Nephron (organoid): ENCODE results near the gene ITFG1.

ENCODE experiments used
- H3K27ac Mint-ChIP-seq, 3 experiments: 2 replicates each; pipeline ENCODE4 v1.8.0; 2020; ENCODE audit warnings: mixed read lengths in 3 of 3, mild to moderate bottlenecking in 2 of 3, moderate library complexity in 1 of 3
- H3K27me3 Mint-ChIP-seq: 2 replicates; pipeline ENCODE4 v1.8.0; 2021; ENCODE audit warnings: low read depth, mild to moderate bottlenecking, moderate library complexity, mixed read lengths
- H3K36me3 Mint-ChIP-seq: 2 replicates; pipeline ENCODE4 v1.8.0; 2020; ENCODE audit warnings: low read depth, mixed read lengths
- H3K4me1 Mint-ChIP-seq: 2 replicates; pipeline ENCODE4 v1.8.0; 2020; ENCODE audit warnings: mixed read lengths
- H3K4me3 Mint-ChIP-seq, 3 experiments: 2 replicates each; pipeline ENCODE4 v1.8.0; 2020; ENCODE audit warnings: mild to moderate bottlenecking in 3 of 3, mixed read lengths in 3 of 3, moderate library complexity in 2 of 3
- H3K9me3 Mint-ChIP-seq: 2 replicates; pipeline ENCODE4 v1.8.0; 2020; ENCODE audit warnings: mixed read lengths
- CTCF ChIP-seq, 3 experiments: fragments of 200-600 bp; sonication (generic); IDR thresholded peaks; one replicate each; pipeline ENCODE4 v1.5.0; 2021; ENCODE audit warnings: antibody characterized with exemption in 3 of 3; ENCODE audit not compliant: unreplicated experiment in 3 of 3

Gene ITFG1

GRCh38 chr16:47132308-47132707, 328.6 kb downstream of the ITFG1 start:
- H3K36me3 Mint-ChIP-seq, result peaks cover 11% of the 10 kb centered on the region
- H3K9me3 Mint-ChIP-seq, result no peaks in the 10 kb centered on the region
- no peak overlapping the region for H3K27ac Mint-ChIP-seq
- no peak for TF ChIP-seq CTCF (IDR thresholded peaks at IDR 0.05; ENCODE audit: unreplicated experiment in 3 of 3)
- H3K27me3 Mint-ChIP-seq, result no peaks in the 10 kb centered on the region
- H3K4me3 Mint-ChIP-seq, result no peak overlapping the region
- no peaks in the 10 kb centered on the region for H3K4me1 Mint-ChIP-seq

- peaks cover 12% of the 10 kb centered on the region for H3K36me3 Mint-ChIP-seq
- H3K4me1 Mint-ChIP-seq, result no peaks in the 10 kb centered on the region
- no peaks in the 10 kb centered on the region for H3K9me3 Mint-ChIP-seq
- no peaks in the 10 kb centered on the region for H3K27me3 Mint-ChIP-seq
- no peak overlapping the region for H3K4me3 Mint-ChIP-seq
- TF ChIP-seq CTCF (IDR thresholded peaks at IDR 0.05; ENCODE audit: unreplicated experiment in 3 of 3), result no peak
- H3K27ac Mint-ChIP-seq, result peak overlapping the region in 1 of 3 experiments; percentile 17
Observed at GRCh38 chr16:47129755-47130435, 331.0 kb downstream of the ITFG1 start.

DNA sequence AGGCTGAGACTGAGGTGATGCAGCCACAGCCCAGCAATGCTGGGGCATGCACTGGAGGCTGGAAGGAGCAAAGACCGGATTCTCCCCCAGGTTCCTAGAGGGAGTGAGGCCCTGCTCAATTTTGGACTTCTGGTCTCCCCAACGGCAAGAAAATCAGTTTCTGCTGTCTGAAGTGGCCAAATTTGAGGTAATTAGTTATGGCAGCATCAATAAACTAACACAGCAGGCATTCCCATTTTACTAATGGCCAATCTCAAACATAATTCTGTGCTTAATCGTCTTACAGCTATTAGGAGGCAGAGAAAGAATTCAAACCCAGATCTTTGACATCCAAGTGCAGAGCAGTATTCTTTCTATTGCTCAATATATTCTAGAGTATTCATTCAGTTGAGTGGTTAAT, 333.3 kb downstream of the ITFG1 start:
- no peaks in the 10 kb centered on the region for H3K4me1 Mint-ChIP-seq
- TF ChIP-seq CTCF (IDR thresholded peaks at IDR 0.05; ENCODE audit: unreplicated experiment in 3 of 3), result no peak
- H3K9me3 Mint-ChIP-seq, result no peaks in the 10 kb centered on the region
- H3K4me3 Mint-ChIP-seq, result no peak overlapping the region
- H3K36me3 Mint-ChIP-seq, result peaks cover 12% of the 10 kb centered on the region
- H3K27ac Mint-ChIP-seq, result no peak overlapping the region
- H3K27me3 Mint-ChIP-seq, result no peaks in the 10 kb centered on the region

GRCh38 chr16:47125757-47126156, 335.1 kb downstream of the ITFG1 start:
- Mint-ChIP-seq H3K9me3 (no peaks in the 10 kb centered on the region), H3K4me1 (no peaks in the 10 kb centered on the region), H3K27ac (no peak overlapping the region), H3K36me3 (peaks cover 11% of the 10 kb centered on the region), H3K27me3 (no peaks in the 10 kb centered on the region), H3K4me3 (no peak overlapping the region)
- no peak for TF ChIP-seq CTCF (IDR thresholded peaks at IDR 0.05; ENCODE audit: unreplicated experiment in 3 of 3)

- Mint-ChIP-seq H3K4me1 (no peaks in the 10 kb centered on the region), H3K27me3 (no peaks in the 10 kb centered on the region), H3K27ac (no peak overlapping the region), H3K36me3 (peaks cover 18% of the 10 kb centered on the region), H3K4me3 (no peak overlapping the region), H3K9me3 (no peaks in the 10 kb centered on the region)
- no peak for TF ChIP-seq CTCF (IDR thresholded peaks at IDR 0.05; ENCODE audit: unreplicated experiment in 3 of 3)
Observed at GRCh38 chr16:47113130-47113529, 347.7 kb downstream of the ITFG1 start.

DNA sequence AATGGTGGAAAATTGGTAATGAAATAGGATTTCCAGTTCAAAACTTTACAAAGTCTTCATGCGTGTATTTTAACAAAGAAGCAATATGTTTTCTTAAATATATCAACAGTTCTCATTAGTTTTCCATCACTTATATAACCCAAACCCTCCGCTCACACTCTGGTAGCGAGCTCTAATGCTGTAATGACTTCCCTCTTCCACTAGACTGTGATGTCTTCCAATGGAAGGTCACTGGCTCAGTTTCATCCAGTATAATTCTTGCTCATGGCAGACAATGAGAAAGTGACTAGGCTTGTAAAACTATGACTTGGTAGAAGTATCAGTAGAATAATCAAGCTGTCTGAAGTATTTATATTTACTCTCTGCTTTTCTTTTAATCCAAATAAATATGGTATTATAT, 349.9 kb downstream of the ITFG1 start:
- no peak overlapping the region for H3K4me3 Mint-ChIP-seq
- no peaks in the 10 kb centered on the region for H3K9me3 Mint-ChIP-seq
- H3K27me3 Mint-ChIP-seq, result no peaks in the 10 kb centered on the region
- no peak overlapping the region for H3K27ac Mint-ChIP-seq
- peaks cover 18% of the 10 kb centered on the region for H3K36me3 Mint-ChIP-seq
- TF ChIP-seq CTCF (IDR thresholded peaks at IDR 0.05; ENCODE audit: unreplicated experiment in 3 of 3), result no peak
- H3K4me1 Mint-ChIP-seq, result no peaks in the 10 kb centered on the region
